GM12878 (cell line): ENCODE data around the gene BCORL1. TPM values are rescaled to one million over a fixed set of nuclear protein-coding genes. Genes with fewer than 3 reads are reported as not detected.

Experiments
- ATAC-seq: fragments of 200-7000 bp; cut with Tn5 transposase; 3 replicates; pipeline ENCODE4 v1.9.1; 2020; ENCODE audit warnings: mild to moderate bottlenecking, moderate library complexity
- BruUV-seq: library from RNA; stranded (reverse); fragments of 400-500 nt; replicated peaks from 2 replicates; lab custom pipeline; 2021; lab: Mats Ljungman, UMichigan
- CTCF ChIA-PET: fragments of 300-600 bp; sonication (Branson Sonifier 250); formaldehyde crosslinking; extraction: SDS; loops from one replicate; lab custom pipeline; 2021; ENCODE audit warnings: inconsistent platforms; lab: Yijun Ruan, JAX
- POLR2A ChIA-PET: fragments of 350-600 bp; formaldehyde crosslinking; extraction: SDS; loops from one replicate; lab custom pipeline; 2021; ENCODE audit warnings: inconsistent platforms; lab: Charles Lee
- RAD21 ChIA-PET: fragments of 300-600 bp; sonication (Branson Sonifier 250); formaldehyde crosslinking; loops from one replicate; lab custom pipeline; 2023; ENCODE audit warnings: antibody characterized with exemption; ENCODE audit not compliant: unreplicated experiment; lab: Charles Lee
- SMC1A ChIA-PET: fragments of 300-600 bp; sonication (Branson Sonifier 250); formaldehyde crosslinking; loops from one replicate; lab custom pipeline; 2023; ENCODE audit not compliant: unreplicated experiment, uncharacterized antibody; lab: Charles Lee
- DNase-seq: peaks from one replicate; pipeline ENCODE4 v3.0.0-alpha.2; 2011; ENCODE audit warnings: low read depth, low spot score
- FAIRE-seq: peaks from 3 replicates; lab custom pipeline; 2011; peaks lifted over from hg19 to GRCh38; lab: Jason Lieb, UNC
- H2AFZ ChIP-seq: 2 replicates; pipeline ENCODE4 v1.6.0; 2011; ENCODE audit warnings: low read depth, low read length, control low read depth; ENCODE audit not compliant: control insufficient read depth
- H3K27ac ChIP-seq: 2 replicates; pipeline ENCODE4 v1.5.1; 2011; ENCODE audit warnings: control low read depth; ENCODE audit not compliant: control insufficient read depth, insufficient read depth
- H3K27me3 ChIP-seq, 2 experiments: replicated peaks in 1 of 2; 2 replicates each; pipeline versions ENCODE4 v1.6.0 to v1.6.1; 2011; ENCODE audit warnings: low read length in 1 of 2; ENCODE audit not compliant: control insufficient read depth in 2 of 2, insufficient read depth in 2 of 2
- H3K36me3 ChIP-seq, 2 experiments: 2 replicates each; pipeline ENCODE4 v1.5.1; 2011; ENCODE audit warnings: low read length in 1 of 2; ENCODE audit not compliant: control insufficient read depth in 2 of 2, insufficient read depth in 2 of 2
- H3K4me1 ChIP-seq: 2 replicates; pipeline ENCODE4 v1.6.1; 2011; ENCODE audit warnings: mild to moderate bottlenecking, low read length, moderate library complexity, mixed read lengths; ENCODE audit not compliant: control insufficient read depth, insufficient read depth
- H3K4me2 ChIP-seq: 2 replicates; pipeline ENCODE4 v1.6.0; 2011; ENCODE audit warnings: control low read depth; ENCODE audit not compliant: control insufficient read depth, insufficient read depth
- H3K4me3 ChIP-seq: fragments of 200-600 bp; sonication (generic); 2 replicates; pipeline ENCODE4 v1.5.1; 2016
- H3K79me2 ChIP-seq: 2 replicates; pipeline ENCODE4 v1.6.0; 2011; ENCODE audit warnings: low read length; ENCODE audit not compliant: control insufficient read depth, insufficient read depth
- H3K9ac ChIP-seq: 2 replicates; pipeline ENCODE4 v1.8.0; 2011; ENCODE audit warnings: low read length, control low read depth, mixed read lengths; ENCODE audit not compliant: control insufficient read depth, insufficient read depth
- H3K9me3 ChIP-seq: replicated peaks from 3 replicates; pipeline ENCODE4 v1.5.1; 2011; ENCODE audit warnings: mild to moderate bottlenecking, low read length; ENCODE audit not compliant: control insufficient read depth, insufficient read depth
- H4K20me1 ChIP-seq: 2 replicates; pipeline ENCODE4 v1.6.0; 2011; ENCODE audit not compliant: control insufficient read depth, insufficient read depth
- CTCF ChIP-seq, 3 experiments: IDR thresholded peaks in 2 of 3; conservative IDR thresholded peaks in 1 of 3; 2 replicates each; pipeline ENCODE4 v1.5.1; 2011; ENCODE audit warnings: low read depth in 3 of 3, low read length in 3 of 3, mild to moderate bottlenecking in 3 of 3, control low read depth in 2 of 3, moderate library complexity in 2 of 3, inconsistent platforms in 1 of 3, mixed read lengths in 1 of 3; ENCODE audit not compliant: control insufficient read depth in 2 of 3, insufficient read depth in 1 of 3; ENCODE audit errors: extremely low read depth in 1 of 3
- E2F8 ChIP-seq: fragments of 450-650 bp; IDR thresholded peaks from 2 replicates; pipeline ENCODE4 v1.6.1; 2018; ENCODE audit warnings: mild to moderate bottlenecking, low read depth, moderate library complexity; ENCODE audit not compliant: partially characterized antibody
- EGR1 ChIP-seq, 2 experiments: IDR thresholded peaks; 1 replicate in 1 of 2; 2 replicates in 1 of 2; pipeline ENCODE4 v1.6.1; 2011 to 2012; ENCODE audit warnings: low read depth in 2 of 2, low read length in 2 of 2, borderline replicate concordance in 1 of 2, mild to moderate bottlenecking in 1 of 2, moderate library complexity in 1 of 2
- EP300 ChIP-seq, 2 experiments: fragments of 150-350 bp in 1 of 2; IDR thresholded peaks; 2 replicates each; pipeline ENCODE4 v1.6.1; 2011 to 2012; ENCODE audit warnings: low read depth in 2 of 2, low read length in 2 of 2, borderline replicate concordance in 1 of 2, improper control_type of control experiment in 1 of 2, inconsistent platforms in 1 of 2; ENCODE audit not compliant: control insufficient read depth in 1 of 2
- ETV6 ChIP-seq, 2 experiments: fragments of 450-650 bp in 1 of 2; IDR thresholded peaks in 1 of 2; conservative IDR thresholded peaks in 1 of 2; 2 replicates each; pipeline ENCODE4 v1.6.1; 2014; ENCODE audit warnings: antibody characterized with exemption in 1 of 2, borderline replicate concordance in 1 of 2, low read depth in 1 of 2, mild to moderate bottlenecking in 1 of 2, moderate library complexity in 1 of 2
- MAX ChIP-seq: IDR thresholded peaks from 2 replicates; pipeline ENCODE4 v1.6.1; 2012; ENCODE audit warnings: low read depth, low read length, improper control_type of control experiment
- RAD21 ChIP-seq: IDR thresholded peaks from 2 replicates; pipeline ENCODE4 v1.6.1; 2011; ENCODE audit warnings: mild to moderate bottlenecking, low read depth, low read length, moderate library complexity; ENCODE audit not compliant: insufficient read depth
- REST ChIP-seq: IDR thresholded peaks from 2 replicates; pipeline ENCODE4 v1.6.1; 2012; ENCODE audit warnings: mild to moderate bottlenecking, low read depth, low read length
- SIN3A ChIP-seq: IDR thresholded peaks from 2 replicates; pipeline ENCODE4 v1.6.1; 2012; ENCODE audit warnings: low read depth, low read length, improper control_type of control experiment
- SMC3 ChIP-seq: IDR thresholded peaks from 2 replicates; pipeline ENCODE4 v1.6.1; 2011; ENCODE audit warnings: low read length, improper control_type of control experiment, borderline replicate concordance
- SUPT20H ChIP-seq: IDR thresholded peaks from 2 replicates; pipeline ENCODE4 v1.6.1; 2011; ENCODE audit warnings: low read depth, mild to moderate bottlenecking, low read length, moderate library complexity, borderline replicate concordance; ENCODE audit not compliant: control insufficient read depth
- YY1 ChIP-seq: IDR thresholded peaks from 2 replicates; pipeline ENCODE4 v1.6.1; 2011; ENCODE audit warnings: low read depth, mild to moderate bottlenecking, low read length
- ZNF207 ChIP-seq: fragments of 450-650 bp; IDR thresholded peaks from 2 replicates; pipeline ENCODE4 v1.6.1; 2014; ENCODE audit warnings: antibody characterized with exemption, mild to moderate bottlenecking, borderline replicate concordance
- WGBS: methylation state at CpG from one replicate; pipeline ENCODE4 v1.1.6; 2016; ENCODE audit warnings: low lambda C conversion rate; ENCODE audit not compliant: insufficient replicate concordance, insufficient coverage; ENCODE audit errors: missing lambda C conversion rate; 5-methylcytosine and 5-hydroxymethylcytosine counted together
- in situ Hi-C: fragments of 300-500 bp; cut with MboI; formaldehyde crosslinking; loops from 9 replicates; pipeline ENCODE4 v1.14.3; 2018; ENCODE audit warnings: mixed read lengths
- intact Hi-C: fragments of 100-400 bp; cut with micrococcal nuclease; formaldehyde crosslinking; loops from one replicate; pipeline ENCODE4 v1.14.2; 2022; ENCODE audit not compliant: unreplicated experiment
- polyA plus RNA-seq, 11 experiments: library from polyadenylated mRNA; depleted of rRNA in 4 of 11; unstranded in 6 of 11; stranded (reverse) in 5 of 11; fragments of >200 nt; fragmentation: Nextera tagmentation in 4 of 11; fragmentation: Illumina TruSeq in 1 of 11; extraction: Ambion mirVana in 4 of 11; extraction: Trizol in 1 of 11; gene quantifications; 1 replicate in 1 of 11; 2 replicates in 10 of 11; pipeline versions ENCODE4 v1.2.1 to v1.2.3, GENCODE V29; 2011 to 2016; ENCODE audit warnings: inconsistent platforms in 2 of 11, missing spikeins in 2 of 11, low read depth in 1 of 11
- total RNA-seq, 4 experiments: library from RNA; depleted of rRNA in 3 of 4; stranded (reverse); fragments of >200 nt in 3 of 4; fragmentation: Illumina TruSeq in 1 of 4; extraction: Trizol in 1 of 4; gene quantifications; 2 replicates each; pipeline versions ENCODE4 v1.2.1 to v1.2.3, GENCODE V29; 2013 to 2021

Gene BCORL1
- total and polyA plus RNA-seq, 10 of the 15 experiments (the other 5 are each of a cell fraction or from before 2014, with no cell fraction given), result 0.16 to 7.2 (median 0.94) TPM

- ATAC-seq, result peak; percentile 54
- BruUV-seq, result no TSS peak
- Histone ChIP-seq H3K27ac (no peak overlapping the region), H3K4me1 (no peaks in the 10 kb centered on the region), H3K9me3 (no peaks in the 10 kb centered on the region), H2AFZ (no peak overlapping the region), H4K20me1 (no peaks in the 10 kb centered on the region), H3K4me2 (no peak overlapping the region), H3K79me2 (no peaks in the 10 kb centered on the region), H3K36me3 (peaks cover 0 to 3% of the 10 kb centered on the region in 2 experiments; a peak in 2 of 4 replicates), H3K27me3 (no peaks in the 10 kb centered on the region), H3K9ac (no peak overlapping the region), H3K4me3 (no peak overlapping the region)
- RAD21 ChIA-PET, result interaction anchor here (1.0 to 3.7 kb wide), 6 partner anchors 66 to 105 kb away, joined by 3 to 42 read pairs (median 4); no protein-coding TSS in a partner anchor
- 6% methylated on average over 5 of the region's 5 CpGs for WGBS
- peak; percentile 41 for FAIRE-seq
- CTCF ChIA-PET, result interaction anchor here (0.6 to 5.1 kb wide), 21 partner anchors 8 to 272 kb away, joined by 3 to 163 read pairs (median 5); partner anchors contain the start of gene UTP14A
- no peak for DNase-seq
- POLR2A ChIA-PET, result no interaction called here
- intact Hi-C loops, result loop anchor here (1.0 kb wide), 2 partner anchors 103 to 421 kb away; no protein-coding TSS in a partner anchor
- SMC1A ChIA-PET, result interaction anchor here (0.9 to 7.0 kb wide), 11 partner anchors 19 to 424 kb away, joined by 3 to 71 read pairs (median 3); partner anchors contain the start of gene UTP14A
- in situ Hi-C loops, result loop anchor here (5.0 kb wide), 1 partner anchor 51 kb away; no protein-coding TSS in a partner anchor
- TF ChIP-seq SUPT20H (no peak), YY1 (0 out of 2 replicates have a peak, but pooled peaks have one; percentile 15), MAX (no peak), SIN3A (no peak), REST (no peak), EGR1 (IDR thresholded peaks at IDR 0.05; ENCODE audit: borderline replicate concordance in 1 of 2, low read depth in 2 of 2, low read length in 2 of 2) (no peak), SMC3 (peak; percentile 68; the same call in 1 of the 2 replicates), CTCF (IDR thresholded peaks at IDR 0.05 in 2 of 3, conservative IDR thresholded peaks at IDR 0.05 in 1 of 3; ENCODE audit: control insufficient read depth in 2 of 3, extremely low read depth in 1 of 3, insufficient read depth in 1 of 3, low read depth in 3 of 3, low read length in 3 of 3) (peak; percentile 65 to 84 (median 75)), ETV6 (conservative IDR thresholded peaks at IDR 0.05 in 1 of 2, IDR thresholded peaks at IDR 0.05 in 1 of 2; ENCODE audit: borderline replicate concordance in 1 of 2, low read depth in 1 of 2) (no peak), ZNF207 (no peak), E2F8 (no peak), RAD21 (peak; percentile 45), EP300 (IDR thresholded peaks at IDR 0.05; ENCODE audit: borderline replicate concordance in 1 of 2, control insufficient read depth in 1 of 2, low read depth in 2 of 2, low read length in 2 of 2) (no peak)
Measured at GRCh38 chrX:130028196-130028595, 45.8 kb downstream of the BCORL1 start.
